Nucleus accumbens (tissue), 56 donors: ENCODE results near the gene RIT1.
"Not testable (repeated sequence)": the region's sequence is repeated elsewhere in the genome, so short reads cannot be mapped to it uniquely, and the experiment has no call there.

ENCODE experiments used
- DNase-seq, 56 donors: peaks; one replicate each; lab custom pipeline; 2025; lab: John Stamatoyannopoulos, UW

Gene RIT1

GRCh38 chr1:155934097-155934935, 23.2 kb upstream of the RIT1 start, which contains the start of gene KHDC4:
Gene KHDC4 (minus strand): TSS chr1:155934413. CDS start chr1:155934373, 40 bp downstream.
- peak; percentile 73 to 98 (median 95) for DNase-seq

- DNase-seq, result no peak
These were observed 22.5 kb upstream of the RIT1 start for GRCh38 chr1:155933591-155934096.

GRCh38 chr1:155932487-155932886, 21.3 kb upstream of the RIT1 start:
- DNase-seq, result no peak

DNA sequence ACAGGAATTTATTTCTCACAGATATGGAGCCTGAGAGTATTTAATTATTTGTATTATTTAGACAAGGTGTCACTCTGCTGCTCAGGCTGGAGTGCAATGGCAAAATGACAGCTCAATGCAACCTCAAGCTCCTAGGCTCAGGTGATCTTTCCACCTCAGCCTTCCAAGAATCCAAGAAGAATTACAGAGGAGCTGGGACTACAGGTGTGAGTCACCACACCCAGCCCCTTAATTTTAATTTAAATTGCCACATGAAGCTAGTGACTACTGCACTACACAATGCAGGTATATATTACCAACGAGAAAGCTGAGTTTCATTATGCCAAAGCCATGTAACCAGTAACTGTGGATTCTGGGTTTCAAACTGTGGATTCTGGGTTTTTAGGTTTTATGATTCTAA, 20.9 kb upstream of the RIT1 start:
- DNase-seq, result no peak

DNA sequence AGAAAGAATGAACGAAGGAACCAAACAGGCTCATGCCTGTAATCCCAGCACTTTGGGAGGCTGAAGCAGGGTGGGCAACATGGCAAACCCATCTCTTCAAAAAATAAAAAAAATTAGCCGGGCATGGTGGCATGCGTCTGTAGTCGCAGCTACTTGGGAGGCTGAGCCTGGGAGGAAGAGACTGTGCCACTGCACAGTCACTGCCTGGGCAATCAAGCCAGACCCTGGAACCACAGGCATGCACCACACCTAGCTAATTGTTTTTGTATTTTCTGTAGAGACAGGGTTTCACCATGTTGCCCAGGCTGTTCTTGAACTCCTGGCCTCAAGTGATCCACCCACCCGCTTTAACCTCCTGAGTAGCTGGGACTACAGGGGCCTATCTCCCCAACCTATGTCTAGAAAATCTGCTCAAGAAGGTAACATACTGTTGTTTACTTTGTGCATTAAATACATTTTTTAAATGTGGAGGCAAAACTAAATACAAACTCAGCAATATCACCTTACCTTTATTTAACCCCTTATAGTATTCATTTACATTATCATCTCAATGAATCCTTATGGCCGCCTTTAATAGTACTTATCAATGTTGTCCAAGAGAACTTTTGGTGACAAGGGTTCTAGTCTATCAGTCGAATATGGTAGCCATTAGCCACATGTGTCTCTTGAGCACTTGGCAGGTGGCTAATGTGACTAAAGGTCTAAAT, 20.3 kb upstream of the RIT1 start:
- no peak for DNase-seq

DNA sequence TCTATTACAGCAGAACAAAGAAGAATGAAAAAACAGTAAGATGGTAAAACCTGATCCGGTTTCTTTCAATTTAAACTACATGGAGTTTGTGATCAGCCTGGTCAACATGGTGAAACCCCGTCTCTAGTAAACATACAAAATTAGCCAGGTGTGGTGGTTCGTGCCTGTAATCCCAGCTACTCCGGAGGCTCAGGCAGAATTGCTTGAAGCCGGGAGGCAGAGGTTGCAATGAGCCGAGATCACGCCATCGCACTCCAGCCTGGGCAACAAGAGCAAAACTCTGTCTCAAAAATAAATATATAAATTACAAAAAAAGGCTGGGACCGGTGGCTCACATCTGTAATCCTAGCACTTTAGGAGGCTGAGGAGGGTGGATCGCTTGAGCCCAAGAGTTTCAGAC, 19.6 kb upstream of the RIT1 start:
- DNase-seq, result not testable (repeated sequence)

DNA sequence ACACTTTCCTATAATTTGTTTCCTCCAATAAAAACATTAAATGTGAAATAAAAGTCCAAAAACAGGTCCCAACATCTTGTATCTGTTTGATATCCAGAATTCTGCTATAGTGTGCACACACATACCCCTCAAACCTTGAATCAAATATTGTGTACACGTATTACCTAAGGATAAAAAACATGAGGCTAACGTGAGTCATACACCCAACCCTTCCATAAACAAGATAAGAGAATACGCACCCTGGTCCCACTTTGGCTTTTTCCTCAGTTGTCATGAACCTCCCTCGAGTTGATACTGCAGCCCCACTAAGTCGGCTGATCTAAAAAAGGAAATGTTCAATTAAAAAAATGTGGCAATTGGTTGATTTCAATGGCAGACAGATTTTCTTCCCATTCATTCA, 17.9 kb upstream of the RIT1 start:
- DNase-seq, result no peak

DNA sequence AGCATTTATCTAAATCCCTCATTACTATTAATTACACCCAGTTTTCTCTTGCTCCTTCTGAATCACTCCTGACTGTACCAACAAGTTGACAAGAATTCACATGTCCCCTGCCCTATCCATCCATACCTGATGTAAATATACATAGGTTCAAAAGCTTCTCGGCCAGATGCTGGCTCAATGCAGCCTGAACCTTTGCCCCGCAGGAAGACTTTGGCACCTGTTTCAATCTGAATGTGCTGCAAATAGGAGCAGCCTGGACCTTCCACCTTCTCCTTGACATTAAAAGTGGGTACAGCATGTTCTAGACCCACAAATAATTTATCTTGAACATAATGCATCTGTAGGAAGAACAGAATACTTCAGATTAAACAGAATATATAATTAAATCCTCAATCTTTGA, 14.4 kb upstream of the RIT1 start:
- no peak for DNase-seq

GRCh38 chr1:155920717-155921116, 9.6 kb upstream of the RIT1 start:
- no peak for DNase-seq

DNA sequence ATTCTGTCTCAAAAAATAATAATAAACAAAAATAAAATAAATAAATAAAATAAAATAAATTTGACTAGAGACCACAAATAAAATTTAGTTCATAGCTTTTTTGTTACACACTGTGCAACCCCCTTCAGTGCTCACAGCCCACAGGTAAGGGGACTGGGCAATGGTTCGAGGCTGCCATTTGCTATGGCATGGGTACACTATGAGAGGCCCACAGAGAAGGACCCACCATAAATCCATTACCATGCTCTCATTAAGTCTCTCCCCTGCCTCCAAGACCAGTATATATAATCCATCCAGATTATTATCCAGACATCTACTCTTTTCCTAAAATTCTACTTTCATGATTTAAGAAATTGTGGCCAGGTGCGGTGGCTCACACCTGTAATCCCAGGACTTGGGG, 8.7 kb upstream of the RIT1 start:
- no peak for DNase-seq

GRCh38 chr1:155918660-155919059, 7.5 kb upstream of the RIT1 start:
- DNase-seq, result no peak

- no peak for DNase-seq
These were observed 3.0 kb upstream of the RIT1 start for GRCh38 chr1:155913969-155914757.

DNA sequence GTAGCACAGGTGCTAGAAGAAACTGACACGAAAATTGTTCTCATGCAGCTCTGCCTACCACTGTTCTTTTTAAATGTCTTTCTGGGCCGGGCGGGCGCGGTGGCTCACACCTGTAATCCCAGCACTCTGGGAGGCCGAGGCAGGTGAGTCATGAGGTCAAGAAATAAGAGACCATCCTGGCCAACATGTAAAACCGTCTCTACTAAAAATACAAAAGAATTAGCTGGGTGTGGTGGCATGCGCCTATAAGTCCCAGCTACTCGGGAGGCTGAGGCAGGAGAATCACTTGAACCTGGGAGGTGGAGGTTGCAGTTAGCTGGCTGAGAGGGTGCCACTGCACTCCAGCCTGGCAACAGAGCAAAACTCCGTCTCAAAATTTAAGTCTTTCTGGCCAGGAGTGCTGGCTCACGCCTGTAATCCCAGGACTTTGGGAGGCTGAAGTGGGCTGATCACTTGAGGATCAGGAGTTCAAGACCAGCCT, 947 bp upstream of the RIT1 start:
- no peak for DNase-seq

DNA sequence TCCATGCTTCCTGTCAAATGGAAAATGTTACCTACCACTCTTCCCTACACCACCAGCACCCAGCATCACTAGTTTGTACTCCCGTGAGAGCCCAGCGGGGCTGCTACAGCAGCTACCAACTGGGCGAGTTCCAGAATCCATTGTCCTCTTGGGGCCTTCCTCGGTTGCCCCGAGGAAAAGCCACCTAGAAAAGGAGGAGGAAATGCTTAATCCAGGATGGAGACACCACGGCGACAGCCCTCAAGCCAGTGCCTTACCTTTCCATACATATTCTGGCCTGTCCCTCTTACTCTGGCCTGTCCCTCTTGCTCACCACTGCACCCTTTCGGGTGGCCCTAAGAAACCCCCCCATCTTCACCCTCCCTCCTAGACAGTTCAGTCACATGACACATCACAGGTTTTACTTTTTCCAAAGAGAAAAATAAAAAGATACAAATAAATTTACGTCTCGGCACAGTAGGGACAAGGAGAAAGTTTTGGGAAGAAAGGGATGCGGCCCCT, 478 bp downstream of the RIT1 start:
- peak in 28 of 56 donors; percentile 7 to 61 (median 28) for DNase-seq

DNA sequence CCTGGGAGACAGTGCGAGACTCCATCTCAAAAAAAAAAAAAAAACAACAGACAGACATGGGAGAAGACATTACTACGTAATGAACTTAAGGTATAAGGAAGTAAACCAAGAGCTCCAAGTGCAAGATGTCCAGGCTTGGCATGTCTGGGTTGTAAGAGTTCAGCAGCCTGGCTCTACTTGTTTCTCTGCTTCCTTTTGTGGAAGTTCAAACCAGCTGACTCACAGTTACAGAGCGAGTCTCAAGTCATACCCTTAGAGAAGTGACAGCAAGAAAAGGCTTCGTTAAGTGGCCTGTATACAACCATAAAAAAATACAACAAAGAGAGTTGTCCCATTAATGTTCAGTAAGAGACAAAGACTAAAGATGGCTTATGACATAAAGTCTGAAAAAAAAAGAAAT, 1.3 kb downstream of the RIT1 start:
- DNase-seq, result peak in 1 of 56 donors; percentile 18

GRCh38 chr1:155904261-155904660, 6.9 kb downstream of the RIT1 start:
- DNase-seq, result no peak

DNA sequence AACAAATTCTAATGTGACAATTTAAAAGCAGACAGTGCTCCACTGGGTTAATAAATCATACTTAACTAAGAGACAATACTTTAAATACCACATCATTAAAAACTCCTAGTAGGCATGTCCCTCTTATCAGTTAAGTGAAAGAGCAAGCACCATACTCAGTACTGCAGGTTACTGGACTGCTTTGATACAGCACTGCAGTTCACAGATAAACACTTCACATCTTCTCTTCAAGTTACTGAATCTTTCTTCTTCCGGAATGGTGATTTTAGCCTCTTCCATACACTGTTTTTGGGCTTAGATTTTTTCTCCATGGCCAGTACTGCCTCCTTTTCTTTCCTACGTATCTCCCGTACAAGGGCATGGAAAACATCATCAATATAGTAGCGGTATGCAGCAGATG, 11.0 kb downstream of the RIT1 start:
- DNase-seq, result no peak

- no peak for DNase-seq
These were observed 11.5 kb downstream of the RIT1 start for GRCh38 chr1:155899683-155900082.

DNA sequence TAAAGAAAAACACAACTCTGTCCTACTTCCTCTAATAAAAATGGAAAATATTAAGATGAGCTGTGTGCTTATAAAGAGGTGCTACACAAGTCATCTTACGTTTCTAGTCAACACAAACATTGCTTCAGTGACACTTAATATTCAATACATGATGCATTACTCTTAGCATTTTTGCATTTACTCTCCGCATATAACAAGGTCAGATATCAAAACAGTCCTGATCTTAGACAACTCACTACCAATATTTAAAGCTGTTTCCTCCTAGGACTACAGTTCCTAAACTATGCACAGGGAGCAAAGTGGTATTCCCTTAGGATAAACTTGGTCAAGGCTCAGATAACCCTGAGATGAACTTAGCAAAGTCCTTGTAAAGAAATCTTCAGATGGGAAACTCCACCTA, 12.3 kb downstream of the RIT1 start:
- no peak for DNase-seq

DNA sequence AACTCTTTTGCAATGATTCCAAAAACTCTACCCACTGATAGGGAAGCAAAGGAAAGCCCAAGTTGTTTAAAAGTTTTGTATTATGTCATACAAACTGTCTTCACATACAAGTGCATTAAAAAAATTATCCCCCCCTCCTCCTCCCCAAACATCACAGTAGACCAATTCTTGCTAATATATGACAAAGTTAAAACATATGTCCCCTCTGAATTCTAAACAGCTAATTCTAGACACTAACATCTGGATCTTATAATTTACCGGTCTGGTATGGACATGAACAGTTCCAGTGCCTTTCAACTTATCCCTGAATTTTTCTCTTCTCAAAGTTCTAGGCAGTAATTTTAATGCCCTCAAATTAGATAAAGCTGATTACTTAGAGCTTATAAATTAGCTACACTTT, 13.4 kb downstream of the RIT1 start:
- DNase-seq, result no peak

- DNase-seq, result not testable (repeated sequence)
These were observed 14.7 kb downstream of the RIT1 start for GRCh38 chr1:155896476-155896875.
